Spleen (tissue), 11 donors: Measurements from ENCODE around the gene GRAMD2B. TPM values are rescaled to one million over a fixed set of nuclear protein-coding genes. Genes with fewer than 3 reads are reported as not detected.

ENCODE experiments used
- DNase-seq: peaks from one replicate; pipeline ENCODE4 v3.0.0-alpha.2; 2020
- H3K27ac ChIP-seq, 8 donors: fragments of 200-600 bp; sonication (generic) in 7 of 8; 1 replicate in 4 of 8; 2 replicates in 4 of 8; pipeline versions ENCODE4 v1.5.0 to v1.8.0; 2016 to 2021; ENCODE audit warnings: inconsistent platforms in 4 of 8, mild to moderate bottlenecking in 4 of 8, moderate library complexity in 1 of 8
- H3K27me3 ChIP-seq, 7 donors: fragments of 200-600 bp; sonication (generic) in 6 of 7; replicated peaks in 1 of 7; 1 replicate in 4 of 7; 2 replicates in 3 of 7; pipeline versions ENCODE4 v1.5.0 to v1.8.0; 2016 to 2021; ENCODE audit warnings: inconsistent platforms in 3 of 7, mild to moderate bottlenecking in 1 of 7
- H3K36me3 ChIP-seq, 6 donors: fragments of 200-600 bp; sonication (generic) in 5 of 6; 1 replicate in 4 of 6; 2 replicates in 2 of 6; pipeline versions ENCODE4 v1.5.0 to v1.8.0; 2016 to 2021; ENCODE audit warnings: inconsistent platforms in 2 of 6
- H3K4me1 ChIP-seq, 6 donors: fragments of 200-600 bp; sonication (generic) in 5 of 6; 1 replicate in 3 of 6; 2 replicates in 3 of 6; pipeline versions ENCODE4 v1.5.0 to v1.8.0; 2016 to 2021; ENCODE audit warnings: inconsistent platforms in 3 of 6
- H3K4me3 ChIP-seq, 8 donors: fragments of 200-600 bp; sonication (generic) in 7 of 8; 1 replicate in 4 of 8; 2 replicates in 4 of 8; pipeline versions ENCODE4 v1.5.0 to v1.8.0; 2016 to 2021; ENCODE audit warnings: inconsistent platforms in 4 of 8, mild to moderate bottlenecking in 4 of 8, moderate library complexity in 2 of 8
- H3K9me3 ChIP-seq, 8 donors: fragments of 200-600 bp; sonication (generic) in 7 of 8; 1 replicate in 4 of 8; 2 replicates in 4 of 8; pipeline versions ENCODE4 v1.5.0 to v1.8.0; 2016 to 2021; ENCODE audit warnings: inconsistent platforms in 4 of 8
- POLR2A ChIP-seq, 3 donors: fragments of 450-650 bp; IDR thresholded peaks; one replicate each; pipeline ENCODE4 v1.5.1; 2017; ENCODE audit warnings: antibody characterized with exemption in 3 of 3, mild to moderate bottlenecking in 1 of 3
- POLR2AphosphoS5 ChIP-seq, 3 donors: sonication (generic); formaldehyde crosslinking; IDR thresholded peaks; one replicate each; pipeline ENCODE4 v1.5.1; 2017; ENCODE audit warnings: antibody characterized with exemption in 3 of 3
- WGBS, 5 donors: extraction: QIAGEN DNeasy Blood & Tissue Kit in 3 of 5; methylation state at CpG; one replicate each; pipeline versions ENCODE4 v1.1.5 to v1.1.7; 2013 to 2018; 5-methylcytosine and 5-hydroxymethylcytosine counted together
- intact Hi-C: fragments of 100-400 bp; cut with DNase I; formaldehyde crosslinking; loops from one replicate; pipeline ENCODE4 v1.15.0; 2023; ENCODE audit warnings: low total_unique reads
- polyA plus RNA-seq, 3 donors: library from polyadenylated mRNA; stranded (reverse); fragments of 200-250 nt; gene quantifications; one replicate each; pipeline ENCODE4 v1.2.1, GENCODE V29; 2013
- total RNA-seq, 7 donors: library from RNA; depleted of rRNA in 3 of 7; stranded (reverse); fragments of >200 nt in 3 of 7; fragmentation: NEBNext Ultra II Directional in 4 of 7; extraction: Animal tissue kit (Norgen Biotek cat#: 25700) in 4 of 7; gene quantifications; one replicate each; pipeline versions ENCODE4 v1.1.0 to v1.2.1, GENCODE V29; 2016 to 2021
- TF ChIP-seq, protein P1 (sequence below), 11 experiments: fragments of 200-600 bp in 7 of 11; fragments of 450-650 bp in 4 of 11; sonication (generic) in 4 of 11; IDR thresholded peaks in 8 of 11; conservative IDR thresholded peaks in 3 of 11; 1 replicate in 7 of 11; 2 replicates in 4 of 11; pipeline versions ENCODE4 v1.4.0 to v1.8.0; 2016 to 2021; ENCODE audit warnings: antibody characterized with exemption in 11 of 11, inconsistent platforms in 4 of 11, mild to moderate bottlenecking in 1 of 11
- donor health status: healthy with polysubstance abuse.
- donor health status: DM: no; HTN: no; CAD: no; lungs with moderate emphysema.
- donor health status: DM: no; HTN: no; CAD: no.
- donor health status: Bipolar disorder and iron deficiency.
- donor health status: healthy.
- donor health status: DM: no; HTN: no; CAD: no.
- donor health status: DM: yes; HTN: yes; CAD: no.

Gene GRAMD2B
- total and polyA plus RNA-seq, 10 donors, result 3.0 to 28.7 (median 10.9) TPM

DNA sequence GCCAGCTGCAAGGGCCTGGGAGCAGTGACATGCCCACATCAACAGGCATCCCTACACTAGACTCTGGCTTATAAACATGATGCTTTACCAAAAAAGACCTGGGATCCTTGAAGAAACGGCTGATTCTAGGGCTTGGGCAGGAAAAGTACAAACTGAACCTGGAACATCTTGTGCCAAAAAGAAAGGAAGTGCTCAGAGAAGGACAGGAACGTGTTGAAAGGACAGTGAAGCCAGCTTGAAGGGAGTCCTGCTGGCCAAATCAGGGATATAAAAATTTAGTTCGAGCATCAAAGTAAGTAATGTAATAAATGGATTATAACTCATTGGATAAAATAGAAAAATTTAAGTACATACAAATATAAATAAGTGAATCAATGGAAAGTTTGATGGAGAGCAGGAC, 113.7 kb downstream of the GRAMD2B start:
- H3K9me3 ChIP-seq, result no peaks in the 10 kb centered on the region
- TF ChIP-seq POLR2A (IDR thresholded peaks at IDR 0.05), result no peak
- TF ChIP-seq, protein P1, sequence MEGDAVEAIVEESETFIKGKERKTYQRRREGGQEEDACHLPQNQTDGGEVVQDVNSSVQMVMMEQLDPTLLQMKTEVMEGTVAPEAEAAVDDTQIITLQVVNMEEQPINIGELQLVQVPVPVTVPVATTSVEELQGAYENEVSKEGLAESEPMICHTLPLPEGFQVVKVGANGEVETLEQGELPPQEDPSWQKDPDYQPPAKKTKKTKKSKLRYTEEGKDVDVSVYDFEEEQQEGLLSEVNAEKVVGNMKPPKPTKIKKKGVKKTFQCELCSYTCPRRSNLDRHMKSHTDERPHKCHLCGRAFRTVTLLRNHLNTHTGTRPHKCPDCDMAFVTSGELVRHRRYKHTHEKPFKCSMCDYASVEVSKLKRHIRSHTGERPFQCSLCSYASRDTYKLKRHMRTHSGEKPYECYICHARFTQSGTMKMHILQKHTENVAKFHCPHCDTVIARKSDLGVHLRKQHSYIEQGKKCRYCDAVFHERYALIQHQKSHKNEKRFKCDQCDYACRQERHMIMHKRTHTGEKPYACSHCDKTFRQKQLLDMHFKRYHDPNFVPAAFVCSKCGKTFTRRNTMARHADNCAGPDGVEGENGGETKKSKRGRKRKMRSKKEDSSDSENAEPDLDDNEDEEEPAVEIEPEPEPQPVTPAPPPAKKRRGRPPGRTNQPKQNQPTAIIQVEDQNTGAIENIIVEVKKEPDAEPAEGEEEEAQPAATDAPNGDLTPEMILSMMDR (IDR thresholded peaks at IDR 0.05 in 8 of 11, conservative IDR thresholded peaks at IDR 0.05 in 3 of 11), result no peak
- no peak for TF ChIP-seq POLR2AphosphoS5 (IDR thresholded peaks at IDR 0.05)

DNA sequence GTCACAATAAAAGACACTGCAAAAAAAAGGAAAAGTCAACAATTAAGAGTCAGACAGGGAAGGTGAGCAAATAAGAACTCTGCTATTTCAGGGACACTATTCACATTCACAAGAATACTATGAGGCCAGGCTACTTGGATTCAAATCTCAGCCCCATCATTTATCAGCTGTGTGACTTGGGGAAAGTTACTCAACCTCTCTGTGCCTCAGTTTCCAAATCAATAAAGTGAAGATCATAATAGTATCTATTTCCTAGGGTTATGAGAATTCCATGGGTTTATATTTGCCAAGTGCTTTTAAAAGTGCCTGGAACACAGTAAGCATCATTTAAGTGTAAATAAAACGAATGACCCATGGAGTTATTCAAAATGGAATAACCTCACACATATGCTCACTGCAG, 115.4 kb downstream of the GRAMD2B start:
- Histone ChIP-seq H3K9me3 (no peaks in the 10 kb centered on the region), H3K27ac (no peak overlapping the region), H3K27me3 (no peaks in the 10 kb centered on the region), H3K4me3 (no peak overlapping the region), H3K36me3 (no peaks in the 10 kb centered on the region), H3K4me1 (peaks cover 0 to 7% (median 2%) of the 10 kb centered on the region in 6 donors)
- 44 to 79% (median 64%) methylated on average over 1 of the region's 1 CpG for WGBS, 5 donors
- TF ChIP-seq, protein P1 (IDR thresholded peaks at IDR 0.05 in 8 of 11, conservative IDR thresholded peaks at IDR 0.05 in 3 of 11), result no peak
- TF ChIP-seq POLR2A (IDR thresholded peaks at IDR 0.05) (no peak), POLR2AphosphoS5 (IDR thresholded peaks at IDR 0.05) (no peak)
- intact Hi-C loops, result loop anchor here (5.0 kb wide), 1 partner anchor 186 kb away; no protein-coding TSS in a partner anchor
- DNase-seq, result no peak

More for the DNA sequence above, 113.7 kb downstream of the GRAMD2B start:
- Histone ChIP-seq H3K27me3 (no peaks in the 10 kb centered on the region), H3K27ac (no peak overlapping the region), H3K4me3 (no peak overlapping the region), H3K4me1 (peaks cover 0 to 7% (median 2%) of the 10 kb centered on the region in 6 donors), H3K36me3 (no peaks in the 10 kb centered on the region)
- 42 to 68% (median 51%) methylated on average over 3 of the region's 3 CpGs for WGBS, 5 donors
- intact Hi-C loops, result loop anchor here (5.0 kb wide), 1 partner anchor 185 kb away; no protein-coding TSS in a partner anchor
- DNase-seq, result no peak

DNA sequence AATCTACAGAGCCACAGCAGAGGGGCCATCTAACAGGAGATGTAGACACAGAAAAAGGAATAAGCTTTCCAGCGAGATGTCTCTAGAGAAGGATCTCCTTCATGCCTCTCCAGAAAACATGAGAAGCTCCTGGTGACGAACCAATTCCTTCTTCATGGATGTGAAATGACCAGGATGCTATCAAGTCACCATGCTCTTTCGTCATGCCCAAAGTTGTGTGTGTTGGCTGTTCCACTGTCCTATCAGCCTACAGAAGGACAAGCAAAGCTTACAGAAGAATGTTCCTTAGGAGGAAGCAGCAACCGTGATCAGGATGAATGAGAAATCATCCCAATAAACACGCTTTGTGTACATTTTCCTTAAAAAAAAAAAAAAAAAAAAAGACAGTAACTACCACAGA, 117.4 kb downstream of the GRAMD2B start:
- WGBS, 5 donors, result 77 to 92% (median 84%) methylated on average over 5 of the region's 5 CpGs
- intact Hi-C loops, result no loop called here
- H3K9me3 ChIP-seq, result no peaks in the 10 kb centered on the region
- no peak overlapping the region for H3K27ac ChIP-seq
- TF ChIP-seq POLR2AphosphoS5 (IDR thresholded peaks at IDR 0.05) (no peak), POLR2A (IDR thresholded peaks at IDR 0.05) (no peak)
- TF ChIP-seq, protein P1 (IDR thresholded peaks at IDR 0.05 in 8 of 11, conservative IDR thresholded peaks at IDR 0.05 in 3 of 11), result no peak
- H3K4me3 ChIP-seq, result no peak overlapping the region
- no peak for DNase-seq
- peaks cover 0 to 7% (median 2%) of the 10 kb centered on the region in 6 donors for H3K4me1 ChIP-seq
- no peaks in the 10 kb centered on the region for H3K27me3 ChIP-seq
- H3K36me3 ChIP-seq, result no peaks in the 10 kb centered on the region

- TF ChIP-seq, protein P1 (IDR thresholded peaks at IDR 0.05 in 8 of 11, conservative IDR thresholded peaks at IDR 0.05 in 3 of 11), result no peak
- no peak for TF ChIP-seq POLR2A (IDR thresholded peaks at IDR 0.05)
- TF ChIP-seq POLR2AphosphoS5 (IDR thresholded peaks at IDR 0.05), result no peak
- Histone ChIP-seq H3K9me3 (no peaks in the 10 kb centered on the region), H3K4me1 (peaks cover 0 to 7% (median 2%) of the 10 kb centered on the region in 6 donors), H3K27me3 (no peaks in the 10 kb centered on the region), H3K4me3 (no peak overlapping the region), H3K36me3 (peaks cover 0 to 5% (median 0%) of the 10 kb centered on the region in 6 donors), H3K27ac (no peak overlapping the region)
- intact Hi-C loops, result no loop called here
- no peak for DNase-seq
- 45 to 72% (median 65%) methylated on average over 2 of the region's 2 CpGs for WGBS, 5 donors
Measured at GRCh38 chr5:126542441-126542840, 119.2 kb downstream of the GRAMD2B start.
